Measurements from ENCODE around the gene CADPS2. TPM values are rescaled to one million over a fixed set of nuclear protein-coding genes. Genes with fewer than 3 reads are reported as not detected.

The CADPS2 gene
- total RNA-seq, 1 experiment from 2014 or later: 1.3 TPM

DNA sequence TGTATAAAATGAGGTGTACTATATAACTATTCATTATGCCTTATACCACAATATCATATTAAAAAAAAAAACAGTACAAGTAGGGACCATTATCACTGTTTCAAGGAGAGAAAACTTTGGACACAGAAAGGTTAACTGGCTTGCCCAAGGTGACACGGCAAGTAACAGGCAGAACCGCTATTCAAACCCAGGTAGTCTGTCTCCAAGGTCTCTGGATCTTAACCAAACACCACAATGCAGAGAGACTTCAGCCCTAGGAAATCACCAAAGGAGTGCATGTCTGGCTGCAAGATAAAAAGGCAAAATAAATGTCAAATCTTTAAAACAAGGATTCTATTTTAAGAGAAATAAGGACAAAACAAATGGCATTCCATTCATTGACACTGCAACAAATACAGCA is 56.3 kb downstream of the CADPS2 start:
- Histone ChIP-seq H3K4me3 (no peak overlapping the region), H3K36me3 (no peaks in the 10 kb centered on the region), H3K9me3 (no peaks in the 10 kb centered on the region), H3K27me3 (no peaks in the 10 kb centered on the region)
- DNase-seq: no peak

DNA sequence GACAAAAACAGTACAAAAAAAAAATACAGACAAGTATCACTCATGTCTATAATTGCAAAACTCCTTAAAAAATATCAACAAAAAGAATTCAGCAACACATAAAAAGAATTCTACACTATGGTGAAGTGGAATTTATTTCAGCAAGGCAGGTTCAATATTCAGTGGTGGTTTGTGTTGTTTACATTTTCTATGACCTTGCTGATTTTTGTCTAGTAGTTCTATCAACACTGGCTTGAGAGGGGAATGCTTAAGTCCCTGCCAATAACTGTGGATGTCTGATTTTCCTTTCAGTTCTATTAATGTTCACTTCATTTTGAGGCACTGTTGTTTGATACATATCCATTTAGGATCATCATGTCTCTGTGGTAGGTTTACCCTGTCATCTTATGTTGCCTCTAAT is 58.5 kb downstream of the CADPS2 start:
- Histone ChIP-seq H3K27me3 (no peaks in the 10 kb centered on the region), H3K4me3 (no peak overlapping the region), H3K9me3 (no peaks in the 10 kb centered on the region), H3K36me3 (no peaks in the 10 kb centered on the region)
- DNase-seq: no peak

DNA sequence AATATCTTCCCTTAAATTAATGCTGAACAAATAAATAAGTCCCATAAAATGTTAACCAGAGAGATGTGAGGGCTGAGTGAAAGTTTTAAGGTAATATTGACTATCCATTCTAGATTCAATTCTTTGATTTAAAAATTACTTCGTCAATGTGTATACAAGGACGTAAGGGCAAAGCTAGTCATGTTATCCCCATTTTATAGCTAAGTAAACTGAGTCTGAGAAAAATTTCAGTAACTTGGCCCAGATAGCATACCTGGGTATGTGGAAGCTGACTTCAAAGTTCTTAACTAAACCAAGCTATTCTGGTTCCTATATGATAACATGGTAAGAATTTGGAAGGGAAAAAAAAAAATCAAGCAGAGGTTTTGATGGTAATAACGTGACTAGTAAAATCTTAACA is 72.4 kb downstream of the CADPS2 start:
- no peaks in the 10 kb centered on the region for H3K36me3 ChIP-seq
- DNase-seq: no peak
- no peaks in the 10 kb centered on the region for H3K9me3 ChIP-seq
- H3K27me3 ChIP-seq: no peaks in the 10 kb centered on the region
- no peak overlapping the region for H3K4me3 ChIP-seq

DNA sequence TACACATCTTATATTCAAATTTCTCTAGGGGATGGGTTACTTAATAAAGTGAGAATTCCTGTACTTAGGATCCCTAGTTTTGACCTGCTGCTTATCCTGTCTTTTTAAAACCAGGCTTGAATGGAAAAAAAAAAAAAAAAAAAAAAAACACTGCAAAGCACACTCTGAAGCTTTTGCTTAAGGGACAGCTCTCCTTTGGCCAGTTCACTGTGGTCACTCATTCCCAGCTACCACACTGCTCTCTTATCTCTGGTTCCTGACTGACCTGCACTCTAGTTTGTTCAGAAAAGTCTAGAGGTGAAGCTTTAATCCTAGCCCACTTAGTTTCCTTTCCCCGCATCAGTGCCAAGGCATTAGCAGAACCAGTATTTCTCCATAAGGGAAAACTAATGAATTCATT is 82.4 kb downstream of the CADPS2 start:
- Histone ChIP-seq H3K9me3 (no peaks in the 10 kb centered on the region), H3K36me3 (no peaks in the 10 kb centered on the region), H3K4me3 (no peak overlapping the region), H3K27me3 (no peaks in the 10 kb centered on the region)
- DNase-seq: no peak

DNA sequence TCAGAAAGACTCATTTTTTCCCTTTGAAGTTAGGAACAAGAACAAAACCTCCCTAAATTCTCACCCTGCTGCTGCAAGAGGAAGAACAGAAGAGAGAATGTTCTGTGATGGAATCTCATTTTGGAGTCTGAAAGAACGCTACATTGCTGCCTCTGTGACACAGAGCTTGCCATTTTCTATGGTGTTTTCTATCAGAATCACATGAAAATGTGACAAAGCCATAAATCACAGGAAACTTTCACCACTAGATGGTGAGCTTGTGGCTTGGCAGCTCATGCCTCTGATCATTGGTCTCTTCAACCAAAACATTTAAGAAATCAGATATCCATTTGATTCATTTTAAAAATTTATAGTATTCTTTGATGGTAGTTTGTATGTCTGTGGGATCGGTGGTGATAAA is 82.9 kb downstream of the CADPS2 start:
- Histone ChIP-seq H3K9me3 (no peaks in the 10 kb centered on the region), H3K27me3 (no peaks in the 10 kb centered on the region), H3K36me3 (no peaks in the 10 kb centered on the region), H3K4me3 (no peak overlapping the region)
- DNase-seq: no peak

DNA sequence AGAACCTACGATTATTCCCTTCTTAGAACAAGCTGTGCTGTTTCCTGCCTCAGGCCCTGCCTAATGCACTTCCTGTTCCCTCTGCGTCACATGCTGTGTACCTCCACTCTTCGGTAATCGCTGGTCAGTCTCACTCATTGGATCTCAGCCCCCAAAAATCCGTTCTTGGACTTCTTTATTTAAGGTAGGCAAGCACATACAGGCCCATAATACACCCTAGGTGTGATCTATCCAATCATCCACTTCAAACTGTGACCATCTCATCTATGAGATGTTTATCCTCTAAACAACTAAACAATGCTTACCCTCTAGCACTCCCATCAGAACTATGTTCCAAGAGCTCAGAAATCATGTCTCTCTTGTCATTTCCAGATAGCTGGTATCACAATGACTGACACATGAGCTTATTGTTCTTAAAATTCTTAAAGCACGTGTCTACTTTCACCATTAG is 83.9 kb downstream of the CADPS2 start:
- no peak overlapping the region for H3K4me3 ChIP-seq
- no peak for DNase-seq
- no peaks in the 10 kb centered on the region for H3K27me3 ChIP-seq
- no peaks in the 10 kb centered on the region for H3K36me3 ChIP-seq
- no peaks in the 10 kb centered on the region for H3K9me3 ChIP-seq

DNA sequence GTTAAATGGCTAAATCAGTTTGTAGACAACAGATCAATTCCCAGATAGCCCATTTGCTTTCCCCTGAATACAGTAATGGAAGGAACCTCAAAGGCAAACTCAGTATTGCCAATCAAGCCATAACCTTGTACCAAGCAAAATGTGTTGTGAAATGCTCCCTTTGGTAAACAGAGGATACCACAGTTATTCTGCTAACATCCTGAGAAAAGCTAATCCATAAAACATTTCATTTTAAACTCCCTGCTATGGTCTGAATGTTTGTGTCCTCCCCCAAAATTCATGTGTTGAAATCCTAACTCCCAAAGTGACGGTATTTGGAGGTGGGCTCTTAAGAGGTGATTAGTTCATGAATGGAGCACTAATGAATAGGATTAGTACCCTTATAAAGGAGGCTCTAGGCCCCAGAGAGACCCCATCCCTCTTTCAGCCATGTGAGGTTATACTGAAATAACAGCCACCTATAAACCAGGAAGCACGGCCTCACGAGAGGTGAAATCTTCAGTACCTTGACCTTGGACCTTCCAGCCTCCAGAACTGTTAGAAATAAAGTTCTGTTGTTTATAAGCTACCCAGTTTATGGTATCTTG is 94.2 kb downstream of the CADPS2 start:
- Histone ChIP-seq H3K4me3 (no peak overlapping the region), H3K9me3 (no peaks in the 10 kb centered on the region), H3K36me3 (no peaks in the 10 kb centered on the region), H3K27me3 (no peaks in the 10 kb centered on the region)
- DNase-seq: no peak

DNA sequence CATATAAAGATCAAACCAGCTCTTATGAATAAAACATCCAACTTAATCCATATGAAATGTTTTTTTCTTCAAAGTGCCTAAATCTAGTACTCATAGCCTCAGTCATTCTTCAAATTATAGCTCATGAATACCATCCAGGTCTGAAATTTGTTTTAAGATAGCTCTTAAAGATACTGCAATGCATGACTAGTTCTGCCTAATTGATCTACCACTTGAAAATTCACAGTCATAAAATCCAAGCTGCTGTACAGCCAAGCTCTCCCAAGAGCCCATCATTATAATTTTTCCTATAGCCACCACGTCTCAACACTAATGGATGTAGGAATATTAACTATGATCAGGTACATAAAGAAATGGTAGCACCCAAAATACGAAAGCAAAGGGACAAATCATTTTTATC is 95.7 kb downstream of the CADPS2 start:
- no peaks in the 10 kb centered on the region for H3K27me3 ChIP-seq
- H3K9me3 ChIP-seq: no peaks in the 10 kb centered on the region
- no peaks in the 10 kb centered on the region for H3K36me3 ChIP-seq
- H3K4me3 ChIP-seq: no peak overlapping the region
- no peak for DNase-seq

DNA sequence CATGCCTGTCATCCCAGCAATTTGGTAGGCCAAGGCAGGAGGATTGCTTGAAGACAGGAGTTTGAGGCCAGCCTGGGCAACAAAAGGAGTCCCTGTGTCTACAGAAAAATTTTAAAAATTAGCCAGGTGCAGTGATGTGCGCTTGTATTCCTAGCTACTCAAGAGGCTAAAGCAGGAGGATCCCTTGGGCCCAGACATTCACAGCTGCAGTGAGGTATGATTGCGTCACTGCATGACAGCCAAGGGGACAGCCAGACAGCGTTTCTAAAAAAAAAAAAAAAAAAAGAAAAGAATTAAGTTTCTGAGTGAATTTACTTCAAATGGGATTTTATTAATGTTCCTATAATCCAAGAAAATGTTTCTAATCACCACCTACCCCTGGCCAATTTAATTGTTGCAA is 96.1 kb downstream of the CADPS2 start:
- Histone ChIP-seq H3K9me3 (no peaks in the 10 kb centered on the region), H3K4me3 (no peak overlapping the region), H3K27me3 (no peaks in the 10 kb centered on the region), H3K36me3 (no peaks in the 10 kb centered on the region)
- DNase-seq: no peak

DNA sequence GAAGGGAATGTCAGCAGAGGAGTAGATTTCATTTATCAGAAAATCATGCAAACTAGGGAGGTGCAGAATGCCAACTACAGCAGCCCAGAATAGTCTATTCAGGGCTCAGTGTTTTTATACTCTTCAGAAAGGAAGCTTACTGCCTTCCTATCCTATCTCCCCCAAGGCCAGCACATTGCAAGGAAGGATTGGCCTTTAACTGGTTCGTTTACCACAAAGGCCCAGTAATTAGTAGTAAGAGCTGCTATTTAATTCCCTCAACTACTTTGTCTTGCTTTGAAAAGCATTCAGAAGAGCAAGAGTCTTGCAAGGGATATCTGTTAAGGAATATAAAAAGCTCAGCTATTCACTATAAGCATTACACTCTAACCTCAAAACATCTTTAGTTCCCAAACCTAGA is 97.1 kb downstream of the CADPS2 start:
- H3K36me3 ChIP-seq: no peaks in the 10 kb centered on the region
- no peak overlapping the region for H3K4me3 ChIP-seq
- H3K9me3 ChIP-seq: no peaks in the 10 kb centered on the region
- no peaks in the 10 kb centered on the region for H3K27me3 ChIP-seq
- DNase-seq: no peak

DNA sequence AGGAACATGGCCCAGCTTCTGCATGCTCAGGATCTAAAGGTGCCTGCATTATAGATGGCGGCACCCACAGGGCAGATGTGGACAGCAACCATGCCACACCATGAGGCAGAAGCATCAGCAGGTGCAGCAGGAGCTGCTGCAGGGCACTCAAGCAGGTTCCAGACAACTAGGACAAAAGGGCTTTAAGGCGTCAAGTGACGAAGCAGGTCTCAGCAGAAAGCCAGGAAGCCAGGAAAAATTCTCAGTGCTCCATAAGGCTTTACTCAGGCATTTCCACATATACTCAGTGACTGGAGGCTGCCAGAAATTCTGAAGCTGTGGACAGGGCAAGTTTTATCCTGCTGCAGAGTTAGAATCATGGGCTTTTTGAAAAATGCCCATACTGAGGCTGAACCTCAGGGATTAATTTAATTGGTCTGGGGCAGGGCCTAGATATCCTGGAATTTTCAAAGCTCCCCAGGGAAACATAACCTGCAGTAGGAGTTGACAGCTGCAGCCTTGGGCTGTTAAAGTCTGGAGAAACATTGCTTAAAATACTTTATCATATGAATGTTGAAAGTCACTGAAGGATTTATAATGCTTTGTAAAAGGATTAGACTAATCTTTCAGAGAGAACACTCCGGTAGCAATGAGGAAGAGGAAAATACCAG is 115.4 kb downstream of the CADPS2 start:
- Histone ChIP-seq H3K4me3 (no peak overlapping the region), H3K27me3 (no peaks in the 10 kb centered on the region), H3K36me3 (no peaks in the 10 kb centered on the region), H3K9me3 (no peaks in the 10 kb centered on the region)
- DNase-seq: no peak

DNA sequence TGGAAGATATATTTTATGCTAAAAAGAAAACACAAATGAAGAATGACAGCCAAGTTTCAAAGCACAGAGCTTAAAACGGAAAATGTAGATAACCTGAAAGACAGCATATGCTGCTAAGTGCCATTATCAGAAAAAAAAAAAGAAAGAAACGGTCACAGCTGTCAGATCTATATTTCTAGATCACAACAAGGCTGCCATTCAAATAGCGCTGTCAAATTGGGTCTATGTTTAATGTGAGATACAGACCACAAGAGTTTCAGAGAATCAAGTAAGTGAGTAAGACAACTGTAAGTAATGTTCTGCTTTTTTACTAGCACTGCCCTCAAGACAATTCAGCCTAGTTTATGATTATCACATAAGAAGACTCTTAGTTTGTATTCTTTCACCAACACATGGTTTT is 117.4 kb downstream of the CADPS2 start:
- H3K27me3 ChIP-seq: no peaks in the 10 kb centered on the region
- no peaks in the 10 kb centered on the region for H3K36me3 ChIP-seq
- no peaks in the 10 kb centered on the region for H3K9me3 ChIP-seq
- no peak overlapping the region for H3K4me3 ChIP-seq
- no peak for DNase-seq

DNA sequence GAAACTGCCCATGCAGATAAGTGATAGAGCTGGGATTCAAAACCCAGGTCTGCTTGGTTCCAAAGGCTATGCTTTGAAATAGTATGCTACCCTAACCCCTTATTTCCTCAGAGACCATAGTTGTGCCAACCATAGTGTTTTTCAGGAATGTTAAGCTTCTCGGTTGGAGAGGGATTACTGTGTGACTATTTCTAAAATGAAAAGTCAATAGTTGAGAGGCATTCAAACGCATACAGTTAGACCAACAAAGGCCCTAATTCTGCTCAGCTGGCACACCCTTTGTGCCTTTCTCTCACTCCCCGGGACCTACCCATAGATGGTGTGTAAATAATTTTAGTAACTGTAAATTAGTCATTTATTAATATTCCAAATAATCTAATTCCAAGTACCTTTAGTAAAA is 118.9 kb downstream of the CADPS2 start:
- Histone ChIP-seq H3K27me3 (no peaks in the 10 kb centered on the region), H3K4me3 (no peak overlapping the region), H3K9me3 (no peaks in the 10 kb centered on the region), H3K36me3 (no peaks in the 10 kb centered on the region)
- no peak for DNase-seq

DNA sequence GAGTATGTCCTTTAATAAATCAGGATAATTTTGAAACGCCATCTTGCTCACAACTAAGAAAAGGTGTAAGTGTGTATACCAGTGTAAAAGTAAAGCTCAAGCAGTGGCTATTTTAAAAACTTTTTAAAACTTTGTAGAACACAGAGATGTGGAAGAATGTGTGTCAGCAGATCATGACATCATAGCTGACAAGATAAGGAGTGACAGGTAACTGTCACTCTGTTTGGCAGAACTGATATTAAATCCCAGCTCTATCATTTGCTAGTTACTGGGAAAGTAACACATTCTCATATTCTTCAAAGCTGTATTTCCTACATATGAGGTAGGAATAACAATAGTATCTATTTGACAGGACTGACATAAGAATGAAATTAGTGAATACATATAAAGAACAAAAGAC is 119.7 kb downstream of the CADPS2 start:
- no peaks in the 10 kb centered on the region for H3K9me3 ChIP-seq
- no peak overlapping the region for H3K4me3 ChIP-seq

DNA sequence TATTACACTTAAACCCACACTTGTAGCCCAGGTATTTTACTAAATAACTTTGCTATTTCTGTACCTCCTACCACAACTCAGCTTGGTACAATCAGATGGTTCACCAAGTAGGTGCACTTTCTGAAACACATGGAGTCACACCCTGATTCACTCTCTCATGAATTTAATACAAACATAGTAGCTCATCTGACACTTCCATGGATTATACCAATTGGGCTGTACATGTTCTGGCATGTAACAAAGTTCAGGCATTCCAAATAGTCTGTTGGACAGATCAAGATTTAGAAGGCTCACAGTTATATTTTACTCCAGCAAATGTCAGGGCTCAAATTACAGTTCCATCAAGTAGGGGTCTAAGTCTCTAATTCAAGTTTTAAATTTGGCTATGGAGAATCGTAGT is 121.4 kb downstream of the CADPS2 start:
- H3K9me3 ChIP-seq: no peaks in the 10 kb centered on the region
- no peaks in the 10 kb centered on the region for H3K36me3 ChIP-seq
- no peak for DNase-seq
- no peaks in the 10 kb centered on the region for H3K27me3 ChIP-seq
- H3K4me3 ChIP-seq: no peak overlapping the region

More for the DNA sequence above, 119.7 kb downstream of the CADPS2 start:
- Histone ChIP-seq H3K36me3 (no peaks in the 10 kb centered on the region), H3K27me3 (no peaks in the 10 kb centered on the region)
- no peak for DNase-seq

DNA sequence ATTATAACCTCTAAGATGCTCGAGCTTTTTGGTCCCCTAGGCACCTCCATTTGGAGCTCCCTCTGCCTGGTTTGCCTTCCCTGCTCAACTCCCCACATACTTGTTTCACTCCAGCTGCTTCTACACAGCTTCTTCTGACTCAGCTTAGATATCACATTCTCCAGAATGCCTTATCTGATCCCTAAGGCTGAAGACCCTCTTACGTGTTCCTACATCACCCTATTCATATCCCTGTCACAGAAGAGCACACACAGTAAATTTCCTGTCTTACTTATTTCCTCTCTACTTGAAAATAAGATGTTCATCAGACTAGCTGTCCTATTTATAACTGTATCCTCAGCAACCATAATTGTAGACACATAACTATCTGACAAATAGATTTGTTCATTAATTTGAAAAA is 122.2 kb downstream of the CADPS2 start:
- H3K4me3 ChIP-seq: no peak overlapping the region
- no peaks in the 10 kb centered on the region for H3K9me3 ChIP-seq
- no peak for DNase-seq
- H3K36me3 ChIP-seq: no peaks in the 10 kb centered on the region
- no peaks in the 10 kb centered on the region for H3K27me3 ChIP-seq

DNA sequence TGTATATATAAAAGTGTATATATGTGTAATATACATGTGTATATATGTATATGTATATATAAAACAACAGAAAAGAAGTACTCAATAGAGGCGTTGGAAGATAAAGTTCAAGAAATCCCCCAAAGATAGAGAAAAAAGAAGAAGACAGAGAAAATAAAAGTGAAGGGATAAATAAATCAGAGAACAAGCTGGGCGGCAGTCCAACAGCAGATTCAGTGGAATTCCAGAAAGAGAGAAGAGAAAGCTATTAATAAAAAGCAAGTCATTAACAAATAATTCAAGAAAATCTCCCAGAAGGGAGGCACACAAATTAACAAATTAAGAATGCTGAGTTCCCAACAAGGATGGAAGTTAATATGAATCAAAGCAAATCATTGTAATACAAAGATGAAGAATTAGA is 124.2 kb downstream of the CADPS2 start:
- Histone ChIP-seq H3K9me3 (no peaks in the 10 kb centered on the region), H3K4me3 (no peak overlapping the region), H3K27me3 (no peaks in the 10 kb centered on the region), H3K36me3 (no peaks in the 10 kb centered on the region)
- DNase-seq: no peak

DNA sequence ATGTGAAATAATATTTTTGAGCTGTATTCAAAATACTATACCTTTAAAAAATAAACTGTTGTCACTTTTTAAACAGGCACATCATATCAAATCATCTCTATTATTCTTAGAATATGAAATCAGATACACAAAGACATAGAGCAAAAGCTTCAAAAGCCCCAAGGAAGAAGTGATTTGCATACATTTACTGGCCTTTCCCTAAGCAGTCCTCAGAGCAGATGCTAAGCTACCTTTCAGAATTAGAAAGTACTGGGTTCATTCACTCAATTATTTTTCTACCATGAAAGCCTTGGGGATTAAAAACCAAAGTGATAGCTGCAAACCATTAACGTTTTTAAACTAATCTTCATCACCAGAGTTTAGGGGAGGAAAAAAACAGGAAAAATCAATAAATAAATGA is 127.8 kb downstream of the CADPS2 start:
- H3K9me3 ChIP-seq: no peaks in the 10 kb centered on the region
- H3K27me3 ChIP-seq: no peaks in the 10 kb centered on the region
- H3K4me3 ChIP-seq: no peak overlapping the region
- no peak for DNase-seq
- no peaks in the 10 kb centered on the region for H3K36me3 ChIP-seq
